Measurements from ENCODE around the gene CADPS.
A peak's percentile ranks its signal among the peaks of the same experiment; 100 is the strongest.

- peak; percentile 75 for TF ChIP-seq CTCF (IDR thresholded peaks at IDR 0.05; ENCODE audit: poor library complexity, severe bottlenecking)
- peak; percentile 84 for TF ChIP-seq RAD21 (conservative IDR thresholded peaks at IDR 0.05)
- no peak for TF ChIP-seq POLR2AphosphoS5 (IDR thresholded peaks at IDR 0.05)
- no peak for TF ChIP-seq EP300 (conservative IDR thresholded peaks at IDR 0.05; ENCODE audit: poor library complexity, severe bottlenecking)
- TF ChIP-seq EZH2 (IDR thresholded peaks at IDR 0.05; ENCODE audit: borderline replicate concordance, insufficient read depth, low read length, poor library complexity, severe bottlenecking) = no peak
- TF ChIP-seq TAF1 (IDR thresholded peaks at IDR 0.05; ENCODE audit: low read depth) = no peak
Observed at GRCh38 chr3:62559831-62560445, 315.3 kb downstream of the CADPS start.

Data from neural cell (in vitro differentiated cells).